GM12878 (cell line): ENCODE data around the gene FCHSD2.

ENCODE experiments used
- CTCF ChIP-seq, 3 experiments: IDR thresholded peaks in 2 of 3; conservative IDR thresholded peaks in 1 of 3; 2 replicates each; pipeline ENCODE4 v1.5.1; 2011; ENCODE audit warnings: low read depth in 3 of 3, low read length in 3 of 3, mild to moderate bottlenecking in 3 of 3, control low read depth in 2 of 3, moderate library complexity in 2 of 3, inconsistent platforms in 1 of 3, mixed read lengths in 1 of 3; ENCODE audit not compliant: control insufficient read depth in 2 of 3, insufficient read depth in 1 of 3; ENCODE audit errors: extremely low read depth in 1 of 3
- EP300 ChIP-seq, 2 experiments: fragments of 150-350 bp in 1 of 2; IDR thresholded peaks; 2 replicates each; pipeline ENCODE4 v1.6.1; 2011 to 2012; ENCODE audit warnings: low read depth in 2 of 2, low read length in 2 of 2, borderline replicate concordance in 1 of 2, improper control_type of control experiment in 1 of 2, inconsistent platforms in 1 of 2; ENCODE audit not compliant: control insufficient read depth in 1 of 2
- EZH2 ChIP-seq: IDR thresholded peaks from 2 replicates; pipeline ENCODE4 v1.6.1; 2012; ENCODE audit warnings: low read depth, mild to moderate bottlenecking, control low read depth, inconsistent platforms, low read length, borderline replicate concordance; ENCODE audit not compliant: control insufficient read depth
- JUND ChIP-seq: IDR thresholded peaks from 2 replicates; pipeline ENCODE4 v1.6.1; 2012; ENCODE audit warnings: low read depth, mild to moderate bottlenecking, low read length, improper control_type of control experiment, moderate library complexity
- LARP7 ChIP-seq: fragments of 450-650 bp; IDR thresholded peaks from 2 replicates; pipeline ENCODE4 v1.6.1; 2017; ENCODE audit warnings: mild to moderate bottlenecking
- SUPT20H ChIP-seq: IDR thresholded peaks from 2 replicates; pipeline ENCODE4 v1.6.1; 2011; ENCODE audit warnings: low read depth, mild to moderate bottlenecking, low read length, moderate library complexity, borderline replicate concordance; ENCODE audit not compliant: control insufficient read depth
- TAF1 ChIP-seq: IDR thresholded peaks from 2 replicates; pipeline ENCODE4 v1.6.1; 2011; ENCODE audit warnings: mild to moderate bottlenecking, low read depth, low read length, borderline replicate concordance
- ZSCAN29 ChIP-seq: fragments of 450-650 bp; IDR thresholded peaks from 2 replicates; pipeline ENCODE4 v1.6.1; 2017; ENCODE audit warnings: mild to moderate bottlenecking, moderate library complexity
- TF ChIP-seq, protein P1 (sequence below): fragments of 450-650 bp; IDR thresholded peaks from 2 replicates; pipeline ENCODE4 v1.6.1; 2016; ENCODE audit warnings: mild to moderate bottlenecking, moderate library complexity, borderline replicate concordance

GRCh38 chr11:72876147-72876546 is 266.0 kb downstream of the FCHSD2 start:
- no peak for TF ChIP-seq EP300 (IDR thresholded peaks at IDR 0.05; ENCODE audit: borderline replicate concordance in 1 of 2, control insufficient read depth in 1 of 2, low read depth in 2 of 2, low read length in 2 of 2)
- no peak for TF ChIP-seq EZH2
- no peak for TF ChIP-seq ZSCAN29
- TF ChIP-seq LARP7, result no peak
- TF ChIP-seq JUND, result no peak
- no peak for TF ChIP-seq SUPT20H
- TF ChIP-seq CTCF (IDR thresholded peaks at IDR 0.05 in 2 of 3, conservative IDR thresholded peaks at IDR 0.05 in 1 of 3; ENCODE audit: control insufficient read depth in 2 of 3, extremely low read depth in 1 of 3, insufficient read depth in 1 of 3, low read depth in 3 of 3, low read length in 3 of 3), result no peak
- no peak for TF ChIP-seq TAF1
- TF ChIP-seq, protein P1, sequence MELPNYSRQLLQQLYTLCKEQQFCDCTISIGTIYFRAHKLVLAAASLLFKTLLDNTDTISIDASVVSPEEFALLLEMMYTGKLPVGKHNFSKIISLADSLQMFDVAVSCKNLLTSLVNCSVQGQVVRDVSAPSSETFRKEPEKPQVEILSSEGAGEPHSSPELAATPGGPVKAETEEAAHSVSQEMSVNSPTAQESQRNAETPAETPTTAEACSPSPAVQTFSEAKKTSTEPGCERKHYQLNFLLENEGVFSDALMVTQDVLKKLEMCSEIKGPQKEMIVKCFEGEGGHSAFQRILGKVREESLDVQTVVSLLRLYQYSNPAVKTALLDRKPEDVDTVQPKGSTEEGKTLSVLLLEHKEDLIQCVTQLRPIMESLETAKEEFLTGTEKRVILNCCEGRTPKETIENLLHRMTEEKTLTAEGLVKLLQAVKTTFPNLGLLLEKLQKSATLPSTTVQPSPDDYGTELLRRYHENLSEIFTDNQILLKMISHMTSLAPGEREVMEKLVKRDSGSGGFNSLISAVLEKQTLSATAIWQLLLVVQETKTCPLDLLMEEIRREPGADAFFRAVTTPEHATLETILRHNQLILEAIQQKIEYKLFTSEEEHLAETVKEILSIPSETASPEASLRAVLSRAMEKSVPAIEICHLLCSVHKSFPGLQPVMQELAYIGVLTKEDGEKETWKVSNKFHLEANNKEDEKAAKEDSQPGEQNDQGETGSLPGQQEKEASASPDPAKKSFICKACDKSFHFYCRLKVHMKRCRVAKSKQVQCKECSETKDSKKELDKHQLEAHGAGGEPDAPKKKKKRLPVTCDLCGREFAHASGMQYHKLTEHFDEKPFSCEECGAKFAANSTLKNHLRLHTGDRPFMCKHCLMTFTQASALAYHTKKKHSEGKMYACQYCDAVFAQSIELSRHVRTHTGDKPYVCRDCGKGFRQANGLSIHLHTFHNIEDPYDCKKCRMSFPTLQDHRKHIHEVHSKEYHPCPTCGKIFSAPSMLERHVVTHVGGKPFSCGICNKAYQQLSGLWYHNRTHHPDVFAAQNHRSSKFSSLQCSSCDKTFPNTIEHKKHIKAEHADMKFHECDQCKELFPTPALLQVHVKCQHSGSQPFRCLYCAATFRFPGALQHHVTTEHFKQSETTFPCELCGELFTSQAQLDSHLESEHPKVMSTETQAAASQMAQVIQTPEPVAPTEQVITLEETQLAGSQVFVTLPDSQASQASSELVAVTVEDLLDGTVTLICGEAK, result no peak
